Activated T-helper 1 cell treated with anti-CD3 and anti-CD28 coated beads, Interleukin-2, amount 50 U/mL, for 16 hours (primary cell): ENCODE data around the gene DUSP7.
"Not testable (repeated sequence)": the region's sequence is repeated elsewhere in the genome, so short reads cannot be mapped to it uniquely, and the experiment has no call there.

ENCODE experiments used
- DNase-seq, 2 donors: peaks; one replicate each; pipeline ENCODE4 v3.0.0-alpha.2; 2020; ENCODE audit warnings: low read depth in 1 of 2, low spot score in 1 of 2

Gene DUSP7

GRCh38 chr3:52049503-52049902, 6.9 kb downstream of the DUSP7 start:
- no peak for DNase-seq

- no peak for DNase-seq
Measured at GRCh38 chr3:52047295-52047960, 8.9 kb downstream of the DUSP7 start.

GRCh38 chr3:52046902-52047239, 9.5 kb downstream of the DUSP7 start:
- DNase-seq: no peak

GRCh38 chr3:52046186-52046901, 10.0 kb downstream of the DUSP7 start:
- no peak for DNase-seq

GRCh38 chr3:52044869-52045619, 11.3 kb downstream of the DUSP7 start:
- no peak for DNase-seq

- no peak for DNase-seq
Measured at GRCh38 chr3:52043750-52044149, 12.6 kb downstream of the DUSP7 start.

- DNase-seq: not testable (repeated sequence)
Measured at GRCh38 chr3:52043039-52043438, 13.3 kb downstream of the DUSP7 start.

- DNase-seq: no peak
Measured at GRCh38 chr3:52041118-52041731, 15.1 kb downstream of the DUSP7 start.

- DNase-seq: no peak
Measured at GRCh38 chr3:52040600-52040999, 15.8 kb downstream of the DUSP7 start.

- no peak for DNase-seq
Measured at GRCh38 chr3:52039846-52040245, 16.5 kb downstream of the DUSP7 start.

GRCh38 chr3:52039426-52039825, 16.9 kb downstream of the DUSP7 start:
- DNase-seq: no peak

- DNase-seq: no peak
Measured at GRCh38 chr3:52038227-52038626, 18.1 kb downstream of the DUSP7 start.

- DNase-seq: no peak
Measured at GRCh38 chr3:52037291-52037690, 19.1 kb downstream of the DUSP7 start.

- DNase-seq: no peak
Measured at GRCh38 chr3:52036829-52037228, 19.5 kb downstream of the DUSP7 start.

- no peak for DNase-seq
Measured at GRCh38 chr3:52036222-52036694, 20.1 kb downstream of the DUSP7 start.

GRCh38 chr3:52034651-52035050, 21.7 kb downstream of the DUSP7 start:
- DNase-seq: no peak

- DNase-seq: no peak
Measured at GRCh38 chr3:52034212-52034611, 22.2 kb downstream of the DUSP7 start.

GRCh38 chr3:52033748-52034147, 22.6 kb downstream of the DUSP7 start:
- not testable (repeated sequence) for DNase-seq

GRCh38 chr3:52032702-52033408, 23.5 kb downstream of the DUSP7 start:
- DNase-seq: no peak

GRCh38 chr3:52031896-52032295, 24.5 kb downstream of the DUSP7 start:
- no peak for DNase-seq

- DNase-seq: no peak
Measured at GRCh38 chr3:52030714-52031310, 25.6 kb downstream of the DUSP7 start.
